WTC11 (cell line): Measurements from ENCODE around the gene NEUROG2. TPM values are rescaled to one million over a fixed set of nuclear protein-coding genes. Genes with fewer than 3 reads are reported as not detected.

Experiments used
- ATAC-seq: fragments of 200-7000 bp; cut with Tn5 transposase; 2 replicates; pipeline ENCODE4 v1.10.0; 2021; ENCODE audit warnings: mild to moderate bottlenecking, moderate library complexity
- CTCF ChIA-PET: fragments of 300-600 bp; sonication (Branson Sonifier 250); formaldehyde crosslinking; loops from one replicate; lab custom pipeline; 2021; ENCODE audit warnings: antibody characterized with exemption; lab: Charles Lee
- POLR2A ChIA-PET: fragments of 350-600 bp; sonication (Branson Sonifier 250); formaldehyde crosslinking; loops from one replicate; lab custom pipeline; 2021; ENCODE audit warnings: antibody characterized with exemption; lab: Charles Lee
- DNase-seq: peaks from one replicate; pipeline ENCODE4 v3.0.0; 2021; ENCODE audit warnings: low spot score
- H3K27ac Mint-ChIP-seq: 2 replicates; pipeline ENCODE4 v1.8.0; 2021; ENCODE audit warnings: mixed read lengths
- H3K27me3 Mint-ChIP-seq: 2 replicates; pipeline ENCODE4 v1.8.0; 2021; ENCODE audit warnings: low read depth, mild to moderate bottlenecking, moderate library complexity, mixed read lengths
- H3K36me3 Mint-ChIP-seq: 2 replicates; pipeline ENCODE4 v1.8.0; 2021; ENCODE audit warnings: mixed read lengths
- H3K4me1 Mint-ChIP-seq: 2 replicates; pipeline ENCODE4 v1.8.0; 2022; ENCODE audit warnings: mixed read lengths
- H3K4me3 Mint-ChIP-seq: 2 replicates; pipeline ENCODE4 v1.8.0; 2021; ENCODE audit warnings: mild to moderate bottlenecking, moderate library complexity, mixed read lengths
- H3K9me3 Mint-ChIP-seq: 2 replicates; pipeline ENCODE4 v1.8.0; 2021; ENCODE audit warnings: mixed read lengths
- CDX4 ChIP-seq: fragments of 250-450 bp; sonication (Bioruptor Pico); IDR thresholded peaks from 2 replicates; pipeline ENCODE4 v1.9.0; 2021; ENCODE audit warnings: moderate library complexity, mild to moderate bottlenecking, inconsistent platforms, borderline replicate concordance
- CREB1 ChIP-seq: sonication (generic); formaldehyde crosslinking; IDR thresholded peaks from 2 replicates; pipeline ENCODE4 v1.8.0; 2023; ENCODE audit warnings: mild to moderate bottlenecking, missing genetic modification reagents
- GRHL2 ChIP-seq: fragments of 250-450 bp; sonication (Bioruptor Pico); IDR thresholded peaks from 2 replicates; pipeline ENCODE4 v1.8.0; 2022; ENCODE audit warnings: mild to moderate bottlenecking, moderate library complexity; ENCODE audit not compliant: insufficient replicate concordance, severe bottlenecking
- MAX ChIP-seq: sonication (generic); formaldehyde crosslinking; IDR thresholded peaks from 2 replicates; pipeline ENCODE4 v1.8.0; 2022; ENCODE audit warnings: mild to moderate bottlenecking, missing genetic modification reagents
- USF2 ChIP-seq: sonication (generic); formaldehyde crosslinking; IDR thresholded peaks from 2 replicates; pipeline ENCODE4 v1.8.1; 2023; ENCODE audit warnings: mild to moderate bottlenecking, missing genetic modification reagents, moderate library complexity
- ZNF281 ChIP-seq: sonication (generic); formaldehyde crosslinking; IDR thresholded peaks from 2 replicates; pipeline ENCODE4 v1.8.0; 2023; ENCODE audit warnings: mild to moderate bottlenecking, missing genetic modification reagents
- ZNF532 ChIP-seq: fragments of 250-450 bp; sonication (Bioruptor Pico); IDR thresholded peaks from 2 replicates; pipeline ENCODE4 v1.9.0; 2021; ENCODE audit warnings: mild to moderate bottlenecking, borderline replicate concordance
- total RNA-seq: library from RNA; stranded (reverse); gene quantifications from 3 replicates; pipeline ENCODE4 v1.2.3, GENCODE V29; 2021

Gene NEUROG2
- total RNA-seq, 1 experiment from 2014 or later = not detected

- TF ChIP-seq GRHL2 (no peak), ZNF532 (CRISPR knock-in tag) (no peak), USF2 (CRISPR knock-in tag) (peak; percentile 18; the same call in 1 of the 2 replicates)
Observed at GRCh38 chr4:112510291-112511092, 5.5 kb downstream of the NEUROG2 start (continued).

GRCh38 chr4:112509243-112510141, 6.5 kb downstream of the NEUROG2 start:
- CTCF ChIA-PET = interaction anchor here (0.6 to 5.6 kb wide), 4 partner anchors 7 to 410 kb away, joined by 4 to 91 read pairs (median 5); no protein-coding TSS in a partner anchor

More at GRCh38 chr4:112509243-112510141, 6.5 kb downstream of the NEUROG2 start:
- TF ChIP-seq CDX4 (CRISPR knock-in tag) (no peak), MAX (CRISPR knock-in tag) (peak; percentile 59; the same call in 1 of the 2 replicates), ZNF281 (0 out of 2 replicates have a peak, but pooled peaks have one; percentile 43), CREB1 (CRISPR knock-in tag) (0 out of 2 replicates have a peak, but pooled peaks have one; percentile 29)
- DNase-seq = peak; percentile 35
- Mint-ChIP-seq H3K27ac (no peak overlapping the region), H3K9me3 (no peaks in the 10 kb centered on the region), H3K4me3 (peak overlapping the region; percentile 59), H3K4me1 (peaks cover 41% of the 10 kb centered on the region), H3K36me3 (no peaks in the 10 kb centered on the region), H3K27me3 (peaks cover 97% of the 10 kb centered on the region)
- POLR2A ChIA-PET = interaction anchor here (0.6 kb wide), 1 partner anchor 47 kb away, joined by 4 read pairs; no protein-coding TSS in a partner anchor
- ATAC-seq = peak; percentile 7
